ENCODE data around the gene NUDT17. TPM values are rescaled to one million over a fixed set of nuclear protein-coding genes. Genes with fewer than 3 reads are reported as not detected.
A peak's percentile ranks its signal among the peaks of the same experiment; 100 is the strongest.

The NUDT17 gene
- total RNA-seq, 1 donor from 2014 or later = 2.7 TPM

- peak; percentile 89 for DNase-seq
Observed at GRCh38 chr1:145891587-145892485, 46.4 kb downstream of the NUDT17 start.

- no peak for DNase-seq
Observed at GRCh38 chr1:145892486-145893087, 47.2 kb downstream of the NUDT17 start.

GRCh38 chr1:145893306-145894055 lies 48.1 kb downstream of the NUDT17 start:
- no peak for DNase-seq

- DNase-seq = no peak
Observed at GRCh38 chr1:145895471-145895870, 50.0 kb downstream of the NUDT17 start.

- DNase-seq = no peak
Observed at GRCh38 chr1:145897969-145898368, 52.5 kb downstream of the NUDT17 start.

Small RNA genes within 50 kb of the gene (small RNA-seq; reads per million reads assigned to genes)
- not detected for gene MIR6736

Other genes with a start within 250 kb of the NUDT17 start
- 38.4 TPM for gene GPR89A, start 237.6 kb upstream of the NUDT17 start, total RNA-seq
- 0.78 TPM for gene PDZK1, start 138.3 kb upstream of the NUDT17 start, total RNA-seq
- 0.16 TPM for gene CD160, start 126.1 kb upstream of the NUDT17 start, total RNA-seq
- 25.7 TPM for gene RNF115, start 21.5 kb upstream of the NUDT17 start, total RNA-seq
- gene POLR3C, start 21.4 kb upstream of the NUDT17 start, total RNA-seq = 31.5 TPM
- 5.0 TPM for gene PIAS3, start 13.5 kb downstream of the NUDT17 start, total RNA-seq
- 0.62 TPM for gene ANKRD35, start 40.2 kb downstream of the NUDT17 start, total RNA-seq
- 1.4 TPM for gene ITGA10, start 64.4 kb downstream of the NUDT17 start, total RNA-seq
- 30.9 TPM for gene PEX11B, start 73.1 kb downstream of the NUDT17 start, total RNA-seq
- 81.6 TPM for gene RBM8A, start 81.9 kb downstream of the NUDT17 start, total RNA-seq
- gene LIX1L, start 112.4 kb downstream of the NUDT17 start, total RNA-seq = 22.1 TPM
- 2.2 TPM for gene ANKRD34A, start 118.9 kb downstream of the NUDT17 start, total RNA-seq
- gene POLR3GL, start 119.1 kb downstream of the NUDT17 start, total RNA-seq = 16.2 TPM
- gene TXNIP, start 150.9 kb downstream of the NUDT17 start, total RNA-seq = 317 TPM
- gene HJV, start 176.1 kb downstream of the NUDT17 start, total RNA-seq = not detected